ENCODE data around the gene TCTN3. TPM values are rescaled to one million over a fixed set of nuclear protein-coding genes. Genes with fewer than 3 reads are reported as not detected.

TCTN3 gene
- total and polyA plus RNA-seq, 4 donors, result 15.1 to 18.3 (median 17.3) TPM

GRCh38 chr10:95706573-95706972, 12.8 kb upstream of the TCTN3 start:
- H3K27me3 ChIP-seq (ENCODE audit: control insufficient read depth in 4 of 4, insufficient read depth in 4 of 4, low read length in 3 of 4), result no peaks in the 10 kb centered on the region
- no peak for DNase-seq (ENCODE audit: low spot score)
- H3K27ac ChIP-seq (ENCODE audit: low read depth in 1 of 2, low read length in 2 of 2), result no peak overlapping the region
- no peak for TF ChIP-seq HNF4G (IDR thresholded peaks at IDR 0.05)
- no peak for TF ChIP-seq FOXA2 (IDR thresholded peaks at IDR 0.05)
- no peak for TF ChIP-seq CTCF (IDR thresholded peaks at IDR 0.05; ENCODE audit: low read depth, low read length, missing input control)
- no peak for TF ChIP-seq RAD21 (IDR thresholded peaks at IDR 0.05)
- H3K9ac ChIP-seq (ENCODE audit: low read depth in 1 of 2, low read length in 2 of 2), result no peak overlapping the region
- H3K36me3 ChIP-seq (ENCODE audit: control insufficient read depth in 4 of 4, insufficient read depth in 3 of 4, low read depth in 1 of 4, low read length in 3 of 4), result no peaks in the 10 kb centered on the region
- no peaks in the 10 kb centered on the region for H3K4me1 ChIP-seq (ENCODE audit: control insufficient read depth in 4 of 4, insufficient read depth in 4 of 4, low read length in 3 of 4)
- peaks cover 0 to 3% (median 2%) of the 10 kb centered on the region in 4 donors for H3K9me3 ChIP-seq (ENCODE audit: control insufficient read depth in 4 of 4, low read length in 3 of 4)
- WGBS, result 67% methylated on average over 6 of the region's 6 CpGs
- H3K4me3 ChIP-seq (ENCODE audit: low read depth in 1 of 3, low read length in 3 of 3), result no peak overlapping the region

GRCh38 chr10:95698415-95698814, 4.7 kb upstream of the TCTN3 start:
- no peak for TF ChIP-seq TAF1 (conservative IDR thresholded peaks at IDR 0.05)
- no peak for TF ChIP-seq CTCF (IDR thresholded peaks at IDR 0.05; ENCODE audit: low read depth, low read length, missing input control)
- TF ChIP-seq HNF4A (conservative IDR thresholded peaks at IDR 0.05), result no peak
- no peak for TF ChIP-seq ATF3 (IDR thresholded peaks at IDR 0.05)
- TF ChIP-seq, protein P1, sequence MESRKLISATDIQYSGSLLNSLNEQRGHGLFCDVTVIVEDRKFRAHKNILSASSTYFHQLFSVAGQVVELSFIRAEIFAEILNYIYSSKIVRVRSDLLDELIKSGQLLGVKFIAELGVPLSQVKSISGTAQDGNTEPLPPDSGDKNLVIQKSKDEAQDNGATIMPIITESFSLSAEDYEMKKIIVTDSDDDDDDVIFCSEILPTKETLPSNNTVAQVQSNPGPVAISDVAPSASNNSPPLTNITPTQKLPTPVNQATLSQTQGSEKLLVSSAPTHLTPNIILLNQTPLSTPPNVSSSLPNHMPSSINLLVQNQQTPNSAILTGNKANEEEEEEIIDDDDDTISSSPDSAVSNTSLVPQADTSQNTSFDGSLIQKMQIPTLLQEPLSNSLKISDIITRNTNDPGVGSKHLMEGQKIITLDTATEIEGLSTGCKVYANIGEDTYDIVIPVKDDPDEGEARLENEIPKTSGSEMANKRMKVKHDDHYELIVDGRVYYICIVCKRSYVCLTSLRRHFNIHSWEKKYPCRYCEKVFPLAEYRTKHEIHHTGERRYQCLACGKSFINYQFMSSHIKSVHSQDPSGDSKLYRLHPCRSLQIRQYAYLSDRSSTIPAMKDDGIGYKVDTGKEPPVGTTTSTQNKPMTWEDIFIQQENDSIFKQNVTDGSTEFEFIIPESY (IDR thresholded peaks at IDR 0.05), result no peak
- TF ChIP-seq FOXA2 (IDR thresholded peaks at IDR 0.05), result no peak
- no peak for TF ChIP-seq EGR1 (IDR thresholded peaks at IDR 0.05; ENCODE audit: low read depth in 2 of 2)
- no peak for TF ChIP-seq HNF4G (IDR thresholded peaks at IDR 0.05)
- no peak for TF ChIP-seq REST (IDR thresholded peaks at IDR 0.05)
- no peak for DNase-seq (ENCODE audit: low spot score)
- Histone ChIP-seq H3K36me3 (ENCODE audit: control insufficient read depth in 4 of 4, insufficient read depth in 3 of 4, low read depth in 1 of 4, low read length in 3 of 4) (no peaks in the 10 kb centered on the region), H3K9ac (ENCODE audit: low read depth in 1 of 2, low read length in 2 of 2) (no peak overlapping the region), H3K4me1 (ENCODE audit: control insufficient read depth in 4 of 4, insufficient read depth in 4 of 4, low read length in 3 of 4) (peaks cover 0 to 1% (median under 1%) of the 10 kb centered on the region in 4 donors), H3K27ac (ENCODE audit: low read depth in 1 of 2, low read length in 2 of 2) (no peak overlapping the region), H3K4me3 (ENCODE audit: low read depth in 1 of 3, low read length in 3 of 3) (no peak overlapping the region), H3K27me3 (ENCODE audit: control insufficient read depth in 4 of 4, insufficient read depth in 4 of 4, low read length in 3 of 4) (no peaks in the 10 kb centered on the region), H3K9me3 (ENCODE audit: control insufficient read depth in 4 of 4, low read length in 3 of 4) (no peaks in the 10 kb centered on the region)
- WGBS, result 59% methylated on average over 2 of the region's 2 CpGs
